AG09309 (cell line): ENCODE results near the gene MAP3K4.

ENCODE experiments used
- DNase-seq: peaks from one replicate; pipeline ENCODE4 v3.0.0-alpha.2; 2010; ENCODE audit warnings: low read depth
- H3K4me3 ChIP-seq: 2 replicates; pipeline ENCODE4 v1.5.1; 2011; ENCODE audit warnings: mild to moderate bottlenecking, low read depth, low read length, moderate library complexity; ENCODE audit not compliant: control insufficient read depth
- TF ChIP-seq, protein P1 (sequence below): IDR thresholded peaks from 2 replicates; pipeline ENCODE4 v1.5.1; 2011; ENCODE audit warnings: mild to moderate bottlenecking, low read depth, low read length, inconsistent platforms; ENCODE audit not compliant: insufficient read depth, control insufficient read depth; ENCODE audit errors: missing control alignments

MAP3K4 gene

DNA sequence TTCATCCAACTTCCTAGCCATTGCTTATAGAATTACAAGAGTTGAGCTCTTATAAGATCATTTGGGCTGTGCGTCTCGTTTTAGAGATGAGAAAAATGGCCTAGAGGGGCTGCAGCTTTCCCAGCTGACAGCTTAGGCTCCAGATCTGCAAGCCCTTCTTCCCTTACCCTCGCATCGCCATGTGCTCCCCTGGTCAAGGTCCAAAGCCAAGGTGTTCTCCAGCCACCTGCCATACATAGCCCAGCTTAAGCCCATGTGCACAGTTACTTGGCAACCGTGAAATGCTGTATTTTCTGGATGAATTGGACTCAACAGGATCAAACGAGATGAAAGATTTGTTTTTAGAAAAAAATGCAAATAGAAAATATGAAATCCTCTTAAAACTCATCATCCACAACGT is 7.9 kb downstream of the MAP3K4 start:
- DNase-seq = no peak
- TF ChIP-seq, protein P1, sequence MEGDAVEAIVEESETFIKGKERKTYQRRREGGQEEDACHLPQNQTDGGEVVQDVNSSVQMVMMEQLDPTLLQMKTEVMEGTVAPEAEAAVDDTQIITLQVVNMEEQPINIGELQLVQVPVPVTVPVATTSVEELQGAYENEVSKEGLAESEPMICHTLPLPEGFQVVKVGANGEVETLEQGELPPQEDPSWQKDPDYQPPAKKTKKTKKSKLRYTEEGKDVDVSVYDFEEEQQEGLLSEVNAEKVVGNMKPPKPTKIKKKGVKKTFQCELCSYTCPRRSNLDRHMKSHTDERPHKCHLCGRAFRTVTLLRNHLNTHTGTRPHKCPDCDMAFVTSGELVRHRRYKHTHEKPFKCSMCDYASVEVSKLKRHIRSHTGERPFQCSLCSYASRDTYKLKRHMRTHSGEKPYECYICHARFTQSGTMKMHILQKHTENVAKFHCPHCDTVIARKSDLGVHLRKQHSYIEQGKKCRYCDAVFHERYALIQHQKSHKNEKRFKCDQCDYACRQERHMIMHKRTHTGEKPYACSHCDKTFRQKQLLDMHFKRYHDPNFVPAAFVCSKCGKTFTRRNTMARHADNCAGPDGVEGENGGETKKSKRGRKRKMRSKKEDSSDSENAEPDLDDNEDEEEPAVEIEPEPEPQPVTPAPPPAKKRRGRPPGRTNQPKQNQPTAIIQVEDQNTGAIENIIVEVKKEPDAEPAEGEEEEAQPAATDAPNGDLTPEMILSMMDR = no peak
- H3K4me3 ChIP-seq = no peak overlapping the region

DNA sequence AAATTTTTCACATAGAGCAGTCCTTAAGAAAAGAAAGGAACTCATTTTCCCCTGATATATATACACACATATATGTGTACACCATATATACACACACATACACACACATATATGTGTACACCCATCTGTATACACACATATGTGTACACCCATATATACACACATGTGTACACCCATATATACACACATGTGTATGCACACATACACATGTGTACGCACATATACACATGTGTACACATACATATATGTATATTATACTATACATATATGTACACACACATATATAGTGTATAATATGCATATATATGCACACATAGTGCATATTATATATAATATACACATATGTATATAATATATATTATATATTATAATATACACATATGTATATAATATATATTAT is 9.1 kb downstream of the MAP3K4 start:
- H3K4me3 ChIP-seq = no peak overlapping the region
- DNase-seq = no peak
- TF ChIP-seq, protein P1 = no peak

DNA sequence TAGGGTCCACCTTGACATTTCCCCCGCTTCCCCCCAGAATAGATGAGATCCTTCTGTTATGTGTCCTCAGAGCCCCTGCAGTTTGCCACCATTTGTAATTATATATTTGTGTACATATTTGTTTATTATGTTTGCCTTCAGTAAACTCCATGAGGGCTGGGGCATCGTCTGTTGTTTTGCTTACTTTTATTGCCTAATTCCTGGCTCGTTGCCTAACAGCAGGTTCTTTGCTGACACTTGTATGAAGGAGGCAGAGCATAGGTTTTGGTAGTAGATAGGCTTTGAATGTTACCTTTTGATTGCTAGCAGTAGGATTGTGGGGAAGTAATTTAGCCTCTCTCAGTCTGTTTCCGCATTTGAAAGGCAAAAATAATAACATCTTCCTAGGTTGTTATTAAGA is 9.9 kb downstream of the MAP3K4 start:
- no peak overlapping the region for H3K4me3 ChIP-seq
- no peak for DNase-seq
- TF ChIP-seq, protein P1 = no peak

DNA sequence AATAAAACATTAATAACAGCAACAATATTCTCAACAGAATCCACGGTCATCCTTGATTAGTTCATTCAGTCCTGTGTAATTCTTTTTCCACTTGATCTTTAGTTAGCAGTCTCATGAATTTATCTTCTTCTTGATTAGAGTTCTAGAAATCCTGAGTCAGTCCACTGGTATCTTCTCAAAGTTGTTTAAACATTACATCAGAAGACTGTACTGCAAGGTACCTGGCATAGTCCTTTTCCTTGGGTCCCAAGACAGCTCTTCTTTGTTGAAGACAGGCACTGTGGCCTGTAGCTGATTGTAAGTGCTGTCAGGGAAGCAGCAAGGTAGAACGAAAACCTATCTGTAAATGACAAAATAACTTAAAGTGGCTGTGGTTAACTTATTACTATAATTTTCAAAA is 11.8 kb downstream of the MAP3K4 start:
- DNase-seq = no peak
- TF ChIP-seq, protein P1 = no peak
- H3K4me3 ChIP-seq = no peak overlapping the region

DNA sequence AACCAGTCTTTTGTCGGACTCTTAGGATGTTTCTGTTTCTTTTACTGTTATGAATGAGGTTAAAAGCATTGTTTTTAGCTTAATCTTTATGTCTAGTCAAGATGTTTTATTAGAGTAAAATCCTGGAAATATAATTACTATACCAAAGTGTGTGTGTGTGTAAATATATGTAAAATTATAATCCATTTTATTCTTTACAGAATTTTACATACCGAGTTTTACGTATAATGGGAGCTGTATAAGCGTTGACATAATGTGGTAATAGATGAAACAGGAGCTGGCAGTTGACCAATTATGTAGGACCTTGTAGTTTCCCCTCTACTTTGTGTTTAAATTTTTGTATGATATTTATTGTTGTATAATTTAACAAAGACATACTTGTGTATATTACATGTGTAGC is 16.7 kb downstream of the MAP3K4 start:
- no peak for DNase-seq
- TF ChIP-seq, protein P1 = no peak
- no peak overlapping the region for H3K4me3 ChIP-seq

DNA sequence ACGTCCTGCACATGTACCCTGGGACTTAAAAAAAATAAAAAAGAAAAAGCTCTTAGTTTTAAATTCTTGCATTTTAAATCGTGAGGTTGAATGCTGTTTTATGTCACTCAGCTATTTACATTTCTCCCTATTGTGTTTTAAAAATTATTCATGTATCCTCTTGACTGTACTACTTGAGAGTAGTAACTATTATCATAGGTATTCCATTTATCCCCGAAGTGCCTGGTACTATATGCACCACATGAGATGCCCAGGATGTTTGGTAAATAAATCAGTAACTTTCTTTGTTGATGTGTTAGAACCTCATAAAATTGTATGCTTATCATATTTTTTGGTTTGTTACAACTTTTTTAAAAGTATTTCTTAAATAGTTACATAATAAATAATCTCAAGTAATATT is 18.4 kb downstream of the MAP3K4 start:
- TF ChIP-seq, protein P1 = no peak
- no peak overlapping the region for H3K4me3 ChIP-seq
- DNase-seq = no peak

DNA sequence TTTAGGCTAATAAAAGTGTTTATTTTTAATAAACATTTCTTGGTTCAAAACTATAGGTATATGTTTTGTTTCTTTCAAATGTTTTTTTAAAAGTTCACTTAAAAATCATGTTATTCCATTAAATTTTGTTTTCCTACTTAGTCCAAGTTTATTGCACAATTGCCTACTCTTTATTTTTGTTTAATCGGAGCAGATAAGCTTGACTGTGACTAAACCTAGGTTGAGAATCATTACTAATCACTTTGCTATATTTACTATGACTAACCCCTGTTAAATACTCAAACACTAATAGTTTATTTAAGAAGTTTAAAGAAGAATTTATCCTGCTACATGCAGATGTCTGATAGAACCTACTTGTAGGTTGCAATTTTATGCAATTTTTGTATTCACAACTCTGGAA is 18.8 kb downstream of the MAP3K4 start:
- no peak overlapping the region for H3K4me3 ChIP-seq
- DNase-seq = no peak
- TF ChIP-seq, protein P1 = no peak
